ENCODE measurements around the gene GALNT1. TPM values are rescaled to one million over a fixed set of nuclear protein-coding genes. Genes with fewer than 3 reads are reported as not detected.

The GALNT1 gene
- total and polyA plus RNA-seq, 7 experiments from 2014 or later = 20.9 to 42.0 (median 29.3) TPM

DNA sequence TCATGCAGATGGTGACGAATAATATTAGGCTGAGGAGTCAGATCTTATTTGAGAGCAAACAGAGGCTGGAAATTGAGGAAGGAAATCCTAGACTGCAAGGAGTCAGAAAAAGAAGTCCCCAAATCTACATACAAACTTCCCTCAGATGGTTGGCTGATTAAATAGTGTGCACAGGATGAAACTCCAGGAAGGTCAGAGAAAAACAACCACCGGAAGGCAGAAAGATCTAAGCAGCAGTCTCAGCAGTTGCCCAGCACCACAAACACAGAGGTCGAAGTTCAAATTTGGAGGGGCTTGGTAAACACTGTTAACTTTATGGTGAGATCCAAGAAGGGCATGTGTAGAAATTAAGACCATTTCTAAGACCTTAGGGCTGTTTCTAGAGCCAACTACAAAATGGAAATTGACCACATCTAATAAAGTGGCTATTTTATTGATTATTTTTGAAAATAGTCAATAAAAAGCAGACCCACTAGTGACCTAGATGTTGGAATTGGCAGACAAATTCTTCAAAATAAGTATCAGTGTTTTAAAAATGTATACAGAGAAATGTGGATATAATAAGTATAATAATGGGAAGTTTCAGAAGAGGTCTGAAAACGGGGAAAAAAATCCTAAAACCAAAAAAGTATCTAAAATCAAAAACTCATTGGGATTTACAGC, 134.8 kb downstream of the GALNT1 start:
- POLR2A ChIA-PET = no interaction called here
- H3K4me3 Mint-ChIP-seq = no peak overlapping the region
- H3K27me3 ChIP-seq (ENCODE audit: control insufficient read depth in 2 of 2, insufficient read depth in 2 of 2, low read length in 2 of 2) = no peaks in the 10 kb centered on the region
- ATAC-seq (no peak), DNase-seq (no peak)
- H3K4me1 Mint-ChIP-seq = no peaks in the 10 kb centered on the region
- H3K4me1 ChIP-seq (ENCODE audit: control insufficient read depth in 2 of 2, insufficient read depth in 2 of 2, low read length in 2 of 2) = no peaks in the 10 kb centered on the region
- H3K9me3 Mint-ChIP-seq = peaks cover 3 to 39% (median 16%) of the 10 kb centered on the region in 11 donors
- no peak overlapping the region for H3K4me3 ChIP-seq (ENCODE audit: low read length)
- peaks cover 10 to 26% (median 16%) of the 10 kb centered on the region in 5 donors for H3K36me3 Mint-ChIP-seq
- peaks cover 0 to 5% (median 0%) of the 10 kb centered on the region in 3 experiments for H3K9me3 ChIP-seq (ENCODE audit: control insufficient read depth in 2 of 3, low read length in 3 of 3)
- CTCF ChIA-PET = no interaction called here
- no peak overlapping the region for H3K27ac ChIP-seq (ENCODE audit: low read depth, low read length)
- intact Hi-C loops (cut with micrococcal nuclease) = no loop called here
- H3K27ac Mint-ChIP-seq = no peak overlapping the region
- H3K36me3 ChIP-seq (ENCODE audit: control insufficient read depth in 2 of 3, insufficient read depth in 3 of 3, low read length in 3 of 3) = no peaks in the 10 kb centered on the region
- H3K27me3 Mint-ChIP-seq = peaks cover 4 to 9% (median 5%) of the 10 kb centered on the region in 5 donors

- ChIA-PET POLR2A (no interaction called here), CTCF (no interaction called here)
- Histone ChIP-seq H3K27me3 (ENCODE audit: control insufficient read depth in 2 of 2, insufficient read depth in 2 of 2, low read length in 2 of 2) (no peaks in the 10 kb centered on the region), H3K4me1 (ENCODE audit: control insufficient read depth in 2 of 2, insufficient read depth in 2 of 2, low read length in 2 of 2) (no peaks in the 10 kb centered on the region), H3K36me3 (ENCODE audit: control insufficient read depth in 2 of 3, insufficient read depth in 3 of 3, low read length in 3 of 3) (no peaks in the 10 kb centered on the region), H3K9me3 (ENCODE audit: control insufficient read depth in 2 of 3, low read length in 3 of 3) (peaks cover 0 to 5% (median 0%) of the 10 kb centered on the region in 3 experiments), H3K4me3 (ENCODE audit: low read length) (no peak overlapping the region), H3K27ac (ENCODE audit: low read depth, low read length) (no peak overlapping the region)
- H3K9me3 Mint-ChIP-seq = peaks cover 3 to 39% (median 16%) of the 10 kb centered on the region in 11 donors
- no peak for ATAC-seq
- intact Hi-C loops (cut with micrococcal nuclease) = no loop called here
- no peaks in the 10 kb centered on the region for H3K4me1 Mint-ChIP-seq
- peaks cover 9 to 17% (median 10%) of the 10 kb centered on the region in 5 donors for H3K36me3 Mint-ChIP-seq
- no peak for DNase-seq
- peaks cover 4 to 9% (median 5%) of the 10 kb centered on the region in 5 donors for H3K27me3 Mint-ChIP-seq
- H3K27ac Mint-ChIP-seq = no peak overlapping the region
- H3K4me3 Mint-ChIP-seq = no peak overlapping the region
These were observed 135.6 kb downstream of the GALNT1 start for GRCh38 chr18:35717182-35717581.

- ATAC-seq = no peak
- ChIA-PET CTCF (interaction anchor here (0.6 kb wide), 1 partner anchor 568 kb away, joined by 3 read pairs; no protein-coding TSS in a partner anchor), POLR2A (no interaction called here)
- Histone ChIP-seq H3K36me3 (ENCODE audit: control insufficient read depth in 2 of 3, insufficient read depth in 3 of 3, low read length in 3 of 3) (no peaks in the 10 kb centered on the region), H3K27ac (ENCODE audit: low read depth, low read length) (no peak overlapping the region), H3K9me3 (ENCODE audit: control insufficient read depth in 2 of 3, low read length in 3 of 3) (peaks cover 0 to 5% (median 0%) of the 10 kb centered on the region in 3 experiments), H3K4me3 (ENCODE audit: low read length) (no peak overlapping the region), H3K4me1 (ENCODE audit: control insufficient read depth in 2 of 2, insufficient read depth in 2 of 2, low read length in 2 of 2) (no peaks in the 10 kb centered on the region), H3K27me3 (ENCODE audit: control insufficient read depth in 2 of 2, insufficient read depth in 2 of 2, low read length in 2 of 2) (no peaks in the 10 kb centered on the region)
- peaks cover 4 to 29% (median 17%) of the 10 kb centered on the region in 5 donors for H3K27me3 Mint-ChIP-seq
- H3K4me3 Mint-ChIP-seq = no peak overlapping the region
- intact Hi-C loops (cut with micrococcal nuclease) = no loop called here
- H3K4me1 Mint-ChIP-seq = no peaks in the 10 kb centered on the region
- DNase-seq = no peak
- no peak overlapping the region for H3K27ac Mint-ChIP-seq
- H3K36me3 Mint-ChIP-seq = no peaks in the 10 kb centered on the region
- H3K9me3 Mint-ChIP-seq = peaks cover 4 to 39% (median 15%) of the 10 kb centered on the region in 11 donors
These were observed 140.0 kb downstream of the GALNT1 start for GRCh38 chr18:35721431-35722081.

GRCh38 chr18:35728676-35729075, 147.1 kb downstream of the GALNT1 start:
- ATAC-seq (no peak), DNase-seq (no peak)
- Histone ChIP-seq H3K27me3 (ENCODE audit: control insufficient read depth in 2 of 2, insufficient read depth in 2 of 2, low read length in 2 of 2) (no peaks in the 10 kb centered on the region), H3K9me3 (ENCODE audit: control insufficient read depth in 2 of 3, low read length in 3 of 3) (peaks cover 0 to 8% (median 0%) of the 10 kb centered on the region in 3 experiments), H3K36me3 (ENCODE audit: control insufficient read depth in 2 of 3, insufficient read depth in 3 of 3, low read length in 3 of 3) (no peaks in the 10 kb centered on the region), H3K4me1 (ENCODE audit: control insufficient read depth in 2 of 2, insufficient read depth in 2 of 2, low read length in 2 of 2) (no peaks in the 10 kb centered on the region), H3K27ac (ENCODE audit: low read depth, low read length) (no peak overlapping the region), H3K4me3 (ENCODE audit: low read length) (no peak overlapping the region)
- CTCF ChIA-PET = interaction anchor here (0.5 kb wide), 1 partner anchor 968 kb away, joined by 3 read pairs; no protein-coding TSS in a partner anchor
- Mint-ChIP-seq H3K36me3 (peaks cover 0 to 10% (median 3%) of the 10 kb centered on the region in 5 donors), H3K27ac (no peak overlapping the region), H3K4me1 (no peaks in the 10 kb centered on the region), H3K9me3 (peaks cover 7 to 32% (median 11%) of the 10 kb centered on the region in 11 donors), H3K4me3 (no peak overlapping the region), H3K27me3 (peaks cover 0 to 24% (median 5%) of the 10 kb centered on the region in 5 donors)
- intact Hi-C loops (cut with micrococcal nuclease) = no loop called here
- POLR2A ChIA-PET = no interaction called here

DNA sequence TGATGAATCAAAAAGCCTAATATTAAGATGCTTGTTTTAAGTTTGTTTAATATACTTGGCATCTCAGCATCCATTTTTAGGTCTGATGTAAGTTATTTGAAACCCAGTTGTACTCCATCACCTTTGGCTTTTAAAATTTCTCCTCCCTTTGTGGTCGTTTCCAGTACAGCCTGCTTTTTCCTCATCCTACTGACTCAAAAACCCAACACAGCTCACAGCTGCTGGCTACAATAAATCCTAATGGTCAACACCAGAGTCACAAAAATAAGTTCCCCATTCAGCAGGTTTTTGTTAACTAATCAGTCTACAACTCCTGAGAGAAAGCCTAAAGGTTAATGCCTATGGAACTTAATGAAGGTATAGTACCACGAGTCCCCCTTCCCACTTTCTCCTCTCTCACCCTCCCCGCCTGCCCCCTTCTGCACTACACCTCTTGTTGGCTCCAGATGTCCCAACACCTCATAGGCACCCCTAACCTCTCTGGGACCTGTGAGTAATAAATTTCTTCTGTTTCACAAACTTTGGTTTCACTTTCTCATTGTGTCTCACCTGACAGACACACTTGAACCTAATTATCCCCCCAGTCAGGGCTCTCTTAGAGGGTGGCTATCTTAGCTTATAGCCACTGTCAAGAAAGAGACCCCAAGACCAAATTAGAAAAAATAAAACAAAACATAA, 148.6 kb downstream of the GALNT1 start:
- no peak for DNase-seq
- peaks cover 0 to 8% (median 0%) of the 10 kb centered on the region in 3 experiments for H3K9me3 ChIP-seq (ENCODE audit: control insufficient read depth in 2 of 3, low read length in 3 of 3)
- POLR2A ChIA-PET = no interaction called here
- Mint-ChIP-seq H3K4me3 (no peak overlapping the region), H3K27ac (no peak overlapping the region), H3K9me3 (peaks cover 7 to 32% (median 11%) of the 10 kb centered on the region in 11 donors), H3K27me3 (peaks cover 0 to 12% (median 0%) of the 10 kb centered on the region in 5 donors), H3K4me1 (no peaks in the 10 kb centered on the region), H3K36me3 (peaks cover 0 to 10% (median 3%) of the 10 kb centered on the region in 5 donors)
- ATAC-seq = no peak
- intact Hi-C loops (cut with micrococcal nuclease) = no loop called here
- no peak overlapping the region for H3K4me3 ChIP-seq (ENCODE audit: low read length)
- H3K27ac ChIP-seq (ENCODE audit: low read depth, low read length) = no peak overlapping the region
- no peaks in the 10 kb centered on the region for H3K27me3 ChIP-seq (ENCODE audit: control insufficient read depth in 2 of 2, insufficient read depth in 2 of 2, low read length in 2 of 2)
- CTCF ChIA-PET = interaction anchor here (1.5 kb wide), 1 partner anchor 27 kb away, joined by 3 read pairs; no protein-coding TSS in a partner anchor
- no peaks in the 10 kb centered on the region for H3K4me1 ChIP-seq (ENCODE audit: control insufficient read depth in 2 of 2, insufficient read depth in 2 of 2, low read length in 2 of 2)
- no peaks in the 10 kb centered on the region for H3K36me3 ChIP-seq (ENCODE audit: control insufficient read depth in 2 of 3, insufficient read depth in 3 of 3, low read length in 3 of 3)

GRCh38 chr18:35730691-35731370, 149.3 kb downstream of the GALNT1 start:
- Histone ChIP-seq H3K36me3 (ENCODE audit: control insufficient read depth in 2 of 3, insufficient read depth in 3 of 3, low read length in 3 of 3) (no peaks in the 10 kb centered on the region), H3K27ac (ENCODE audit: low read depth, low read length) (no peak overlapping the region), H3K4me1 (ENCODE audit: control insufficient read depth in 2 of 2, insufficient read depth in 2 of 2, low read length in 2 of 2) (no peaks in the 10 kb centered on the region), H3K9me3 (ENCODE audit: control insufficient read depth in 2 of 3, low read length in 3 of 3) (peaks cover 0 to 8% (median 0%) of the 10 kb centered on the region in 3 experiments), H3K4me3 (ENCODE audit: low read length) (no peak overlapping the region), H3K27me3 (ENCODE audit: control insufficient read depth in 2 of 2, insufficient read depth in 2 of 2, low read length in 2 of 2) (no peaks in the 10 kb centered on the region)
- Mint-ChIP-seq H3K27me3 (peaks cover 0 to 11% (median 0%) of the 10 kb centered on the region in 5 donors), H3K36me3 (peaks cover 0 to 10% (median 3%) of the 10 kb centered on the region in 5 donors), H3K9me3 (peaks cover 7 to 32% (median 11%) of the 10 kb centered on the region in 11 donors), H3K4me3 (no peak overlapping the region), H3K27ac (no peak overlapping the region), H3K4me1 (no peaks in the 10 kb centered on the region)
- intact Hi-C loops (cut with micrococcal nuclease) = no loop called here
- DNase-seq (no peak), ATAC-seq (no peak)
- CTCF ChIA-PET = interaction anchor here (1.5 kb wide), 1 partner anchor 26 kb away, joined by 3 read pairs; no protein-coding TSS in a partner anchor
- POLR2A ChIA-PET = no interaction called here

Measured in naive thymus-derived CD4-positive, alpha-beta T cell (primary cell).